Stimulated activated CD4-positive, alpha-beta T cell treated with anti-CD3 and anti-CD28 coated beads, Interleukin-4, amount 100 ng/mL, for 24 hours (primary cell): ENCODE measurements around the gene LYPD6.

Experiments
- DNase-seq: peaks from one replicate; pipeline ENCODE4 v3.0.0-alpha.2; 2020

The LYPD6 gene

GRCh38 chr2:149353421-149353820 lies 23.0 kb downstream of the LYPD6 start:
- no peak for DNase-seq

- DNase-seq, result no peak
Observed at GRCh38 chr2:149355716-149356422, 25.5 kb downstream of the LYPD6 start.

GRCh38 chr2:149357058-149357457 lies 26.7 kb downstream of the LYPD6 start:
- DNase-seq, result no peak

- no peak for DNase-seq
Observed at GRCh38 chr2:149360106-149360505, 29.7 kb downstream of the LYPD6 start.

GRCh38 chr2:149363958-149364357 lies 33.6 kb downstream of the LYPD6 start:
- DNase-seq, result no peak

GRCh38 chr2:149364839-149365238 lies 34.5 kb downstream of the LYPD6 start:
- no peak for DNase-seq

GRCh38 chr2:149365931-149366583 lies 35.7 kb downstream of the LYPD6 start:
- DNase-seq, result no peak

GRCh38 chr2:149370061-149370775 lies 39.8 kb downstream of the LYPD6 start:
- DNase-seq, result no peak

- no peak for DNase-seq
Observed at GRCh38 chr2:149371476-149371875, 41.1 kb downstream of the LYPD6 start.

- no peak for DNase-seq
Observed at GRCh38 chr2:149375801-149376361, 45.5 kb downstream of the LYPD6 start.

GRCh38 chr2:149380205-149380604 lies 49.8 kb downstream of the LYPD6 start:
- no peak for DNase-seq

GRCh38 chr2:149383340-149383739 lies 53.0 kb downstream of the LYPD6 start:
- DNase-seq, result no peak

- no peak for DNase-seq
Observed at GRCh38 chr2:149385350-149385749, 55.0 kb downstream of the LYPD6 start.

GRCh38 chr2:149387411-149387810 lies 57.0 kb downstream of the LYPD6 start:
- no peak for DNase-seq

GRCh38 chr2:149388120-149388816 lies 57.9 kb downstream of the LYPD6 start:
- DNase-seq, result no peak

- DNase-seq, result no peak
Observed at GRCh38 chr2:149389506-149390167, 59.2 kb downstream of the LYPD6 start.

- no peak for DNase-seq
Observed at GRCh38 chr2:149393614-149394013, 63.2 kb downstream of the LYPD6 start.

GRCh38 chr2:149394864-149395263 lies 64.5 kb downstream of the LYPD6 start:
- no peak for DNase-seq

- no peak for DNase-seq
Observed at GRCh38 chr2:149399934-149400615, 69.7 kb downstream of the LYPD6 start.

- DNase-seq, result no peak
Observed at GRCh38 chr2:149400997-149401396, 70.6 kb downstream of the LYPD6 start.

GRCh38 chr2:149409506-149409905 lies 79.1 kb downstream of the LYPD6 start:
- DNase-seq, result no peak
